Measurements from ENCODE around the gene TGM3.

The TGM3 gene

DNA sequence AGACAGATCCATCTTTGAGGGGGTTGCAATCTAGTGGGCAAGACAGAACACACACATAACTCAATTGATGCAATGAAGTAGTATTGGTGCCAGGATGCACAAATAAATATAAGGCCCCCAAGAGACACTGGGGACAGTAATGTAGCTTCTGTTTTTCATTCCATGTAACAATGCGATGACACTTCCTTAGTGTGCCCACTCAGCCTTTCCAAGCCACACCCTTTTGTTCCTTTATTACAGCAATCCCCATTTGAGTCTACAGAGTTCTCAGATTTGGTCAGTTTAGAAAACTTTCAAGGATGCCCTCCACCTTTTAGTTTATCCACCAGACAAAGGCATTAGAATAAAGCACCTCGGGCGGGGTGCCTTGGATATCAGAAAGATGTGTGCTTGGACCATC, 15.5 kb downstream of the TGM3 start:
- no peak for DNase-seq

DNA sequence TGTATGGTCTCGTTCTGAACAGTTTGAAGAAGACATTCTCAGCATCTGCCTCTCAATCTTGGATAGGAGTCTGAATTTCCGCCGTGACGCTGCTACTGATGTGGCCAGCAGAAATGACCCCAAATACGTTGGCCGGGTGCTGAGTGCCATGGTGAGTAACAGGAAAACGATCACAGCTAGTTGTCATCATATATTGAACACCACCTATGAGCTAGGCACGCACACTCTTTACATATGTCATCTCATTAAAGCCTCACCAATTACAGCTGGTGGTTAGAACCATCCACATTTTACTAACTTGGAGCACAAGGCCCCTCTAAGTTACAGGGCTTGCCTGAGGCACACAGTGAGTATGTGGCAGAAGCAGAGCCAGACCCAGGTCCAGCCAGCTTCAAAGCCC, 17.1 kb downstream of the TGM3 start:
- DNase-seq, result no peak

DNA sequence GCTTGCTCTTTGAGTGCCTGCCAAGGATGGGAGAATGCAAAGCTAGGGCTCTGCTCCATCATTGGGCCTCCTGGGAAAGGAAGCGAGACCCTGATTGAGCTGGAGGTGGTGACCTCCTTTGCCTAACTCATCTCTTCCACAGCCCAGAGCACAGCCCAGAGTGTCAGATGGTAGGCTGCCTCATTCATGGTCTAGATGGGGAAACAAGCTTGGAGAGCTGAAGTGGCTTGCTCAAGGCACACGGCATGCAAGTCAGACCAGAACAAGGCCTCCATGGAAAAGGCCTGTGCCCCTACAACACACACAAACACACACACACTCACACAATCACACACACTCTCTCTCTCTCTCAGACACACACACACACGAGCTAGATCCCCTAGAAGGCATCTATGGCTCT, 17.5 kb downstream of the TGM3 start:
- no peak for DNase-seq

DNA sequence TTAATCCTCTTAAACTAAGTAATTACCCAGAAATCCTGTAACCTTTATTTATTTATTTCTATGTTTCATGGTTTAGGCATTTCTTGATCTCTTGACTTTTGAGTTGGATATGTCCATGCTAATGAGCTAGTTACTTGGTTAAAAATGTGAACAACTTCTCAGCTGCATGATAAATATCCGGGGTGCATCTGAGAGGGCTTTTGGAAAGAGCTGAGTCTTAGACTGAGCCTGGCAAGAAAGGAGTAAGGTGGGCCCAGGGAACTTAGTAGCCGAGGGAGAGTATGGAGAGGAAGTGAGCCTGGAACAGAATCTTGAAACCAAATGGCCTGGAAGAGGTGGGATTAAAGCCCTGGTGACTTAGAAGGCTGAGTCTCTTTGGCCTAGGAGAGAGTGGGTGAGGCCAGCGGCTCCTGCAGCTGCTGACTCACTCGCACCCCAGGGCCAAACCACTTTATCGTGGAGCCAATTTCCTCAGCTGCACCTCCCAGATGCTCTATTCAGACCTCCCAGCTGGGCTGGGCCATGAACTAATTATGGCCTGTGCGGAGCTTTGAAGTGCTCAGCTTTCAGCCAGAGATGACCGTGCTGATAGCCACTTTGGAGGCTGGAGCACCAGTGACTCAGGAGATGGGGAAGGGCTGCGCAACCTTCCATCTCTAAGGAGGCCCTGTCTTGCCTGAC, 19.1 kb downstream of the TGM3 start:
- DNase-seq, result no peak

DNA sequence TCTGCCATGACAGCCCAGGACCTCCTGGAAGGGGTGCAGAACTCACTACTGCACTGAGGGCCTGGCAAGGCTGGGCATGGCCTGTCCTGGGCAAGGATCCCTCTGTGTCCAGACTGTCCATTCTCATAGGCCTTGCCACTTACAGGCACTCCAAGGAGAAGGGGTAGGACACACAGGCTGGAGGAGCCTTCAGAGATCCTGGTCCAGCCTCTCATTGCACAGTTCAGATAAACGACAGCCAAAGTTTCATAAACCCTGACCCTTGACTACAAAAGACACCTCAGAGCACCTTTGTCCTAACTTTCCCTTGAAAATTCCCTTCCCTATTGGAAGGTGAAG, 19.6 kb downstream of the TGM3 start:
- DNase-seq, result no peak

DNA sequence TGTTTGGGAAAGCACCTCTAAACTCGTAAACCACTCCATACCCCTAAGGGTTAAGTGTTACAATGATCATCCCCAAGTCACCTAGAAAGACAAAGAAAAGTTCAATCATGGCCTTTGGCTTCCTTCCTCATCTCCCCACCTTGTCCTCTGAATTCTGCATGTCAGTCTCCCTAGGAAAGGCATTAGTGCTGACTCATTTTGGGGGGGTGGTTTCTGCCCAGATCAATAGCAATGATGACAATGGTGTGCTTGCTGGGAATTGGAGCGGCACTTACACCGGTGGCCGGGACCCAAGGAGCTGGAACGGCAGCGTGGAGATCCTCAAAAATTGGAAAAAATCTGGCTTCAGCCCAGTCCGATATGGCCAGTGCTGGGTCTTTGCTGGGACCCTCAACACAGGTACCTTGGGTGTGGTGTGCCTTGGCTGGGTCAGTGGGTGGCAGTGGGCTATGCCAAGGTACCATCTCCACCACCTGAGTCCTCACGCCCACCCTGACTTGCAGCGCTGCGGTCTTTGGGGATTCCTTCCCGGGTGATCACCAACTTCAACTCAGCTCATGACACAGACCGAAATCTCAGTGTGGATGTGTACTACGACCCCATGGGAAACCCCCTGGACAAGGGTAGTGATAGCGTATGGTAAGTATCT, 21.2 kb downstream of the TGM3 start:
- DNase-seq, result no peak

DNA sequence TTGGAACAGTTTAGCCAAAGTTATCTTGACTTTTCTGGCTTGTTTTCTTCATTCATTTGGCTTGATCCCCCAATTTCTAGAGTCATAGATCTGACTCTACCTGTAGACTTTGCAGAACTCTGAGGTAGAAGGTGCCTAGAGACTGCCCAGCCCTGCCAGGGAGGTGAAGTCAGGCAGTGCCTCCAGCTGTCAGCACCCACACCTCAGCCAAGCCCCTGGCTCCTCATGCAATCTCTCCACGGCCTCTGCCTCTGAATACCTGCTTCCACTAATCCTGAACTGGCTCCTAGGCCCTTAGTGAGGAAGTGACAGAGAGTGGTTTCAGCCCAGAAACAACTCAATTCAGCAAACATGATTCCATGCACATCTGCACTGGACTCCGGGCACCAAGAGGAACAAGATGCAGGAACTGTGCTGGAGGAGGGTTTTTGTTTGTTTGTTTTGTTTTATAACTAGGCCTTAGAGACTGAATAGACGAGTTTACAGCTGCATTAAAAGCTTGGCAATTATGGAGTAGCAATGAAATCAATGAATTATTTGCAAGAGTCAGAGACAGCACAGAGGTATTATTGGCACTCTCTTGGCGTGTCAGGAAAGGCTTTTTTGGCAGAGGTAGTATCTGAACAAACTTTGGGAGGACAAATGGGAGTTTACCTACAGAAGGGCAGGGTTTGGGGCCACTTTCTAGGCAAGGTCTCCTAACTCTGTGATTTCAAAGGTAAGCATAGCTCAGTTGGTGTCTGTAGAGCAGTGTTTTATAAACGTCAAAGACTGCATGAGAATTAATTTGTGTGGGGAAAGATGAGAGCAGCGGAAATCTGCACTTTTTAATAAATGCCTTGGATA, 25.2 kb downstream of the TGM3 start:
- DNase-seq, result no peak

DNA sequence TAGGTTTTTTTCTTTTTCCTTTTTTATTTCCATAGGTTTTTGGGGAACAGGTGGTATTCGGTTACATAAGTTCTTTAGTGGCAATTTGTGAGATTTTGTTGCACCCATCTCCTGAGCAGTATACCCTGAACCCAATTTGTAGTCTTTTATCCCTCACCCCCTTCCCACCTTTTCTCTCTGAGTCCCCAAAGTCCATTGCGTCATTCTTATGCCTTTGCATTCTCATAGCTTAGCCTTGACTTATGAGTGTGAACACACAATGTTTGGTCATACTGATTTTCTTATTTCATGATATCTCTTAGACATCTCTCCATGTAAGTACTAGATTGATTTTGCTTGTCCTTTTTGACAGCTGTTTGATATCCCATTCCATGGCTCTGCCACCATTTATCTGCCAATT, 27.2 kb downstream of the TGM3 start:
- no peak for DNase-seq

DNA sequence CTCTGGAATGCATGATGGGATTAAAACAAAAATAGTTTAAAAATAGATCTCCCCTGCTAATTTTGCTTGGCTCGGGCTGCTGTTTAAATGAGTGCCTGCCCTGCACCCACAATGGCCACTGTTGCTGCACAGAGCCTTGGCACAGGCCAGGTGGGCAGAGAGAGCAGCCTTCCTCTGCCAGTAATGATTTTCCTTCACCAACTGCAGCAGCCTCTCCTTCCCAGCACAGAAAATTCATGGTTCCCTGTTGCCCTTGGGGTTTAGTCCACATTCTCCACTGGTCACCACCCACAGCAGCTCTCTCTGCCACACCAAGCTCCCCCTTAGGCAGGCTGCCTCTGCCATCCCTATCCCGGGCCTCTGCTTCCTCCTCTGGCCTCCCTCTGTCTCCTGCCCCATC, 30.2 kb downstream of the TGM3 start:
- no peak for DNase-seq

DNA sequence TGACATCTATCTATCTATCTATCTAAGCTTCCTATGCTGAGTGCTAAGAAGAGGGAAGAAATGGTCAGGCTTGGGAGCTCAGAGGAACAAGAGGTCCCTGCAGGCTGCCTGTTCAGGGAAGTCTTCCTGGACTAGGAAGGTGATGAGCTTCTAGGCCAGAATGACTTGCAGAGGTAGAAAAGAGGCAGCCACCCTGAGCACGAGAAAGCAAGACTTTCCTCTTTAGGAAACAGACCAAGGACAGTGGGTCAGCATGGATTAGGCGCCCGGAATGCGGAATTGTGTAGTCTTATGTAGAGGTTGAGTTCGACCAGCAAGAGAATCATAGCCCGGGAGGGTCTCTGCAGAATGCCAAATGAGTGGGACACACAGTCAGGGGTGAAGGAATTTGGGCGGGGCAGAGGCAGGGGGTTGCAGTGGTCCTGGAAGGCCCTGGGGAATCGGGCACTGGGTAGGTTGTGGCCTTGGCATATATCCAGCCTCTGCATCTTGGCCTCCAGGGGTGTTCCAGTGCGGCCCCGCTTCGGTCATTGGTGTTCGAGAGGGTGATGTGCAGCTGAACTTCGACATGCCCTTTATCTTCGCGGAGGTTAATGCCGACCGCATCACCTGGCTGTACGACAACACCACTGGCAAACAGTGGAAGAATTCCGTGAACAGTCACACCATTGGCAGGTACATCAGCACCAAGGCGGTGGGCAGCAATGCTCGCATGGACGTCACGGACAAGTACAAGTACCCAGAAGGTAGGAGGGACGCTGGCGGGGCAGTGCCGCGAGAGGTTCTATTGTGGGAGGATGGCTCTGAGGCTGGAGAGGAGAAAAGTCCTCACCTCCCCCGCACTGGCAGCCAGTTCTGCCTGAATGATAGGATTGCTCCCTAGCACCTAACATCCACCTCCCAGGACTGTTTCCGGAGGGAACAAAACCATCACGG, 32.1 kb downstream of the TGM3 start:
- DNase-seq, result no peak

DNA sequence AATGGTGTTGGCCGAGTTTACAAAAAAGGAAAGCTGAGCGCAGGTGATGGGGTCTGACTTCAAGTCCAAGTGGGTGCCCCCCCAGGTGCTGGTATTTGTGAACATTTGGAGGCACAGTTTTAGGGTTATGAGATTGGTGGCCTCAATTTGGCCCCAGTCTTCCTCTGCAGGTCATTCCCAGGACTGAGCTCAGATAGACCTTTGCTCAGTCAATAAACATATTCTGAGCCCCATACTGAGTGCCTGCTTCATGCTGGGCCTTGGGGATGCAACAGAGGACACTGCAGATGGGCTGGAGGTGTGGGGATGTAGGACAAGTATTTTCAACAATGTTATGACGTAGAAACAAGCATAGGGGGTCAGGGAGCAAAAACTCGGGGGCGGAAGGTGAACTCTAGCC, 33.5 kb downstream of the TGM3 start:
- no peak for DNase-seq

DNA sequence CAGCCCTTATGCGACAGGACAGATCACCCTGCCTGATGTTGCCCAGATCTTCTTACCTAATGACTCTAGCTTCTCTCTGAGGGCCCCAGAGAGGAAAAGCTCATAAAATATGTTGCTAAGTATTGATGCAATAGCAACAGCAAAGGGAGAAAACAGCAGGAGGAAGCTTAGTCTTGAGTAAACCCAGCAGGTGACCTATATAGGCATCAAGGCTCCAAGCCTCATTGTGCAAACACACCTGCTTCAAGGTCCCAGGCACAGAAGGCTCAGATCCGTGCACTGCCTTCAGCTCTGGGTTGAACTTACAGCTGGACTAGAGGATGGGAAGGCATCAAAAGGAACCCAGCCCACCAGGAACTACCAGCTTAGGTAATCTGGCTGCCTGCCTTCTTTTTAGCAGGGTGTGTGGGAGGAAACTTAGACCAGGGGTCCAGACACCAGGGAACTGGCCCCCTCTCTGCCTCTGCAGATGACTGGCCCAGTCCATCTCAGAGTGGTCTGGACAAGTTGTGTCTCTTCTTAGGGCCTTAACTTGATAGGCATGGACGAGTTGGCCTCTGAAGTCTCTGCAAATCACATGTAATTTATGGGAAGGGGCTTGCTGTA, 34.4 kb downstream of the TGM3 start:
- no peak for DNase-seq

DNA sequence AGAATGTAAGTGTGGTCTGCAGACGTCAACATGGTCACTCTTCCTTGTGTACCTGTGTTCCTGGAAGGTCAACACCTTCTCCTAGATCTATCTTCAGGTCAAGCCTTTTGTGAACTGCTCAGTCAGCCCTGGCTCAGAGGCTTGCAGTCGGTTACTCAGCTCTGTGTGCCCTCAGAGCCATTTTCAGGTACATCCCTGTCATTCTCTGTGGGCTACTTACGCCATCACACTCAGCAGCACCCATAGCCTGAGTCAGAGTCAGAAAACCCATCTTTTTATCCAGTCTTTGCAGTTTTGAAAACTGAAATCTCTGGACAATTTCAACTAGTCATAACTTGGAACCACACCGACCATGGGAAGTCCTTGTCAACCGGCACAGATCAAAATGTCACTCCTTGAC, 35.3 kb downstream of the TGM3 start:
- DNase-seq, result no peak

DNA sequence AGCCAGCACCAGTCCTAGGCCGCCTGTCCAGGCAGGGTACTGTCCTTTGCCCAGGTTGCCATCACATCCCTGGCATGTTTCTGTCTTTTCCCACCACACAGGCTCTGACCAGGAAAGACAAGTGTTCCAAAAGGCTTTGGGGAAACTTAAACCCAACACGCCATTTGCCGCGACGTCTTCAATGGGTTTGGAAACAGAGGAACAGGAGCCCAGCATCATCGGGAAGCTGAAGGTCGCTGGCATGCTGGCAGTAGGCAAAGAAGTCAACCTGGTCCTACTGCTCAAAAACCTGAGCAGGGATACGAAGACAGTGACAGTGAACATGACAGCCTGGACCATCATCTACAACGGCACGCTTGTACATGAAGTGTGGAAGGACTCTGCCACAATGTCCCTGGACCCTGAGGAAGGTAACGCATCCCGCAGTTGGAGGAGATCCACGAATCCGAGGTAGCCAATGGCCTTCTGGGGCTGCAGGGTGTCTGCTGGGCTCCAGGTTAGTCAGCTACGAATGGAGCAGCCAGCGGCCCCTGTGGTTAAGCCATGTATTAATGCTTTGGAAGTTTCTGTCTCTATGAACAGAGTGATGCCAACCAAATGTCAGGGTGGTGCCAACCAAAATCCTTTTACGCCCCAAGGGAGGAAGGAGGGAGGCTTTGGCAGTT, 36.2 kb downstream of the TGM3 start:
- no peak for DNase-seq

DNA sequence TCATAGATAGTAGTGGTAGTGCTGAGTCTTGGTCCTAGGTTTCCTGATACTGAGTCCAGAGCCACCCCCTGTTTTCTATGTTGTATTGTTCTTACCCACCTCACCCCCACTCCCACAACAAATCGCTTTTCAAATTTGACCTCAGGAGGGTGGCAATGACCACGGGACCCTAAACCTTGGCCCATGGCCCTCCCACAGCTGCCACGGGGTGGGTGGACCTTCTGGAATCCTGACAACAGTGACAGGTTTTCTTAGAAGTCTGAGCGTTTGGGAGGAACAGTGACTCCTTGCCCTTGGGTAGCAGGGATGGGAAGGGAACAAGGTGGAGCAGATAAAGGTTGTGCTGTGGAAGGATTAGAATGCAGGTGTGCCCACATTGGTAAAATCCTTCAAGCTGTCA, 36.9 kb downstream of the TGM3 start:
- no peak for DNase-seq

DNA sequence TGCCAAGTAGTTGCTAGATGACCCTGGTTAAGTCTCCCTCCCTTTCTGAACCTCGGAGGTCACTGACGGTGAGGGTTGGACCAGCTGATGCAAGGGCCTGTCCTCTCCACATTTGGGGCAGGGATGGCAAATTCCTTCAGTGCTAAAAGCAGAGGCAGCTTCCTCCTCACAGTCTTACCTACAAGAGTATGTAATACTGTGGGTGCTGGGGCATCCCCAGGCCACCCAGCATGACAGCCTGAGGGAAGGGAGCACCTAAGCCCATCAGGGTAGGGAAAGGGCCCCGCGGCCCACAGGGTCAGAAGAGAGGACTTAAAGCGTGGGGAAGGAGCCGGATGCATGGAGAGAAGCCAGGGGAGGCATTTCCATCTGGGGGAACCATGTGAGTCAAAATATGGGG, 38.0 kb downstream of the TGM3 start:
- no peak for DNase-seq

DNA sequence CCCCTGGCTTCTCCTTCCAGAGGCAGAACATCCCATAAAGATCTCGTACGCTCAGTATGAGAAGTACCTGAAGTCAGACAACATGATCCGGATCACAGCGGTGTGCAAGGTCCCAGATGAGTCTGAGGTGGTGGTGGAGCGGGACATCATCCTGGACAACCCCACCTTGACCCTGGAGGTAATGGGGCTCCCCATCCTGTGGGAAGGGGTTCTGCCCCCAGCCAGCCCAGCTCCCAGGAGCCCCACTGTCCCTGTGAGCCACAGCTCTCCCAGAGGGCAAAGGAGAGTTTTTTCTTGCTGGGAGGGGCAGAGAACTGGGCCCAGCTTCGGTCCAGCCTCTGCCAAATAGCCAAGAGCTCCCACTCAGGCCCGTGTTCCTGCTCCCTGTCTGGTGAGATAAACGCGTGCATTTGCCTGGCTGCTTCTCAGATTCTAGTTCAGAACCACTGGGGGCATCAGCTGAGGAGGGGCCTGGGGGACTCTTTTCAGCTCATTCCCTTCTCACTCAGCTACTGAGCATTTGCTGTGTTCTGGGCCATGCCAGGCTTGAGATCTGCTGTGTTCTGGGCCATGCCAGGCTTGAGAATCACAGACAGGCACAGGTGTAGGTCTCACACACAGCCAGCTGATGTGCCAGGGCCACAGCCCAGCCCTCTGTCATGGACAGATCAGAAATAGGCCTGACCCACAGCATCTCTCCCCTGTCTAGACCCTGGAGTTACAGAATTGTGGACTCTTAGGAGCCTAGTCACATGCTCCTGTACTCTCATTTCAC, 39.5 kb downstream of the TGM3 start:
- DNase-seq, result no peak

DNA sequence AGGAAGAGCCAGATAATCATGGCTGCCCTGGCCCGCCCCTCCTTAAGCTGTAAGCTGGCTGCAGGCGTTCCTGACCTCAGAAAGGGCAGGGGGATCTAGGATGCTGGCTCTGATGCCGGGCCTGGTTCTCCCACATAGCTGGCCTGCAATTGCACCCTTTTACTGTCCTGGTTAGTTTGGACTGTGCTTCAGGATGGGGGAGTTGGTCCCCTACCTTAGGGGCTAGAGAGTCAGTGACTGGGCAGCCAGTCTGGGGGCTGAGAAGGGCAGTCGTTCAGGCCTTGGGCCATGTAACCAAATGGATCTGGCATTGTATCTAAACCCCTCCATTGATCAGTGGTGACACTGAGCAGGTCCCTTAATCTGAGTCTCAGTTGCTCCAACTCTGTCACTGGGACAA, 40.7 kb downstream of the TGM3 start:
- no peak for DNase-seq

DNA sequence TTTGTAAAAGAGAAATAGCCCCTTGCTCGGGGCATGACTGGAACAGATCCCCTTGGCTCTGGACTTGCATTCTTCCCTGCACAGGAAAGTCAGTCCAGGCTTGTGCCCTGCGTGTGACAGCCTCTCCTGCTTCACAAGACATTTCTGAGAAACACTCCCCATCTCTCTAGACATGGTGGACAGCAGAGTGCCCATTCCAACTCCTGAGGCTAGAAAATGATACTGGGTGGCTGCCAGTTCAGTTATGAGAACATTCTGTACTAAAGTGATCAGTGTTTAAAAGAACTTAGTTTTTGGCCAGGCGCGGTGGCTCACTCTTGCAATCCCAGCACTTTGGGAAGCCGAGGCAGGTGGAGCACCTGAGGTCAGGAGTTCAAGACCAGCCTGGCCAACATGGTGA, 41.3 kb downstream of the TGM3 start:
- DNase-seq, result no peak

DNA sequence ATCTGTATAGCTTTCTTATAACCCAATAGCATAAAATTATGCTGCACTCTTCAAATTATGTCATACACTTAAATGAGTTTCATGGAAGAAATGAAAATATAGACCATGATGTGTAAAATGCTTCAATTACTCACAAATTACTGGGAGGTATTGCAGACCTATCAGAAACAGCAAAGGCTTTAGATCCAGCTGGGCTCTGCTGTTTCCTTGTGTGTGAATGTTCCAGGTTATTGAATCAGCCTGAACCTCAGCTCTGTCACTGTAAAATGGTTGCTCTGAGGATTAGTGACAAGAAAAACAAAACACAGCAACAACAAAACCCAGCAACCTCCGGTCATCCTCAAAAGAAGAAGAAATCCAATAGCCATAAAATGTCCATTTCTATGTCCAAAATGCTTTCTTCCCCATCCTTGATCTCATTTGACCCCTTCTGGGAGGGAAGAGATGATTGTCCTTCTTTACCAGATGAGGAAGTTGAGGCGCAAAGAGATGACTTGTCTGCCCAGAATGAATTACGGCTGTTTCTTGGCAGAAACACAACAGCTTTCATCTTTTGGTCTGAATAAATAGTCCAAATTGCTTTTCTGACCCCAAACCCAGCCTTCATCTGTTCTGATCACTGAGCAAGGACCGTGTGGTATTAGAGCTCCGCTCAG, 42.7 kb downstream of the TGM3 start:
- no peak for DNase-seq

DNA sequence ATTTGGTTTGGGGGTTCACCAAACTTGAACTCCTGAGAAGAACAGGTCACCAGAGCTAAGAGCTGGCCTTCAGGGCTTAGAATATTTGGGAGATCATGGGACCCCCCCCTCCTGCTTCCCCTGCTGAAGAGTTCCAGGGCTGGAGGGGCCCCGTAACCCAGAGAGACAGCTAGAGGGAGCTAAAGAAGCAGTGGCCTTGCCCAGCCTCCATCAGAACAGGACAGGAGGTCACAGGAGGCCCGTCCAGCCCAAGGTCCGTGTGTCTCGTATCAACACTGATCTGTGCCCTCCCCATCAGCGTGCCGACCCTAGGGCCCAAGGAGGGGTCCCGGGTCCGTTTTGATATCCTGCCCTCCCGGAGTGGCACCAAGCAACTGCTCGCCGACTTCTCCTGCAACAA, 44.3 kb downstream of the TGM3 start:
- no peak for DNase-seq

Measured in activated naive CD4-positive, alpha-beta T cell treated with Interleukin-2 at 50 U/mL for 16 hours (primary cell).